Fibroblast of the aortic adventitia (primary cell): Measurements from ENCODE around the gene GARNL3. TPM values are rescaled to one million over a fixed set of nuclear protein-coding genes. Genes with fewer than 3 reads are reported as not detected.

Source experiments
- DNase-seq: peaks from one replicate; pipeline ENCODE4 v3.0.0-alpha.2; 2010; ENCODE audit warnings: low read depth
- H3K4me3 ChIP-seq: 2 replicates; pipeline ENCODE4 v1.5.1; 2011; ENCODE audit warnings: low read depth, mild to moderate bottlenecking, control low read depth, low read length, moderate library complexity
- CTCF ChIP-seq: IDR thresholded peaks from 2 replicates; pipeline ENCODE4 v1.5.1; 2011; ENCODE audit warnings: mild to moderate bottlenecking, low read length, control low read depth, inconsistent platforms; ENCODE audit not compliant: insufficient read depth
- total RNA-seq: library from RNA; depleted of rRNA; stranded (reverse); fragments of >200 nt; gene quantifications from 2 replicates; pipeline ENCODE4 v1.2.3, GENCODE V29; 2012; ENCODE audit warnings: low replicate concordance

Gene GARNL3
- total RNA-seq, 1 donor, result 2.5 TPM

DNA sequence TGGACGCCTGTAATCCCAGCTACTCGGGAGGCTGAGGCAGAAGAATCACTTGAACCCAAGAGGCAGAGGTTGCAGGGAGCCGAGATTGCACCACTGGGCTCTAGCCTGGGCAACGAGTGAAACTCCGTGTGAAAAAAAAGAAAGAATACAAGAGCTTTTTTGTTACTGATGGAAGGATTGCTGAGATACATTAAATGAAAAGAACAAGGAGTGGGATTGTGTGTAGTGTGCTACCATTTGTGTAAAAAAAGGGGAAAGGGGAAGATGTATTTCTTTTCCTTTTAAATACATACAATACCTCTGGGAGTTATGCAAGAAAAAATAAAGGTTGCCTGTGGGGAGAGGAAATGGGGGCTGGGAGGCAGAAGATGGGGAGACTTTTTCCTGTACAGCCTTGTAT, 14.7 kb upstream of the GARNL3 start:
- H3K4me3 ChIP-seq, result no peak overlapping the region
- DNase-seq, result no peak
- no peak for TF ChIP-seq CTCF

- H3K4me3 ChIP-seq, result no peak overlapping the region
- DNase-seq, result no peak
- TF ChIP-seq CTCF, result no peak
Observed at GRCh38 chr9:127250896-127251391, 13.6 kb upstream of the GARNL3 start.

GRCh38 chr9:127252410-127253318, 11.9 kb upstream of the GARNL3 start:
- H3K4me3 ChIP-seq, result no peak overlapping the region
- DNase-seq, result no peak
- TF ChIP-seq CTCF, result no peak

GRCh38 chr9:127253446-127253845, 11.1 kb upstream of the GARNL3 start:
- H3K4me3 ChIP-seq, result no peak overlapping the region
- DNase-seq, result no peak
- TF ChIP-seq CTCF, result no peak

DNA sequence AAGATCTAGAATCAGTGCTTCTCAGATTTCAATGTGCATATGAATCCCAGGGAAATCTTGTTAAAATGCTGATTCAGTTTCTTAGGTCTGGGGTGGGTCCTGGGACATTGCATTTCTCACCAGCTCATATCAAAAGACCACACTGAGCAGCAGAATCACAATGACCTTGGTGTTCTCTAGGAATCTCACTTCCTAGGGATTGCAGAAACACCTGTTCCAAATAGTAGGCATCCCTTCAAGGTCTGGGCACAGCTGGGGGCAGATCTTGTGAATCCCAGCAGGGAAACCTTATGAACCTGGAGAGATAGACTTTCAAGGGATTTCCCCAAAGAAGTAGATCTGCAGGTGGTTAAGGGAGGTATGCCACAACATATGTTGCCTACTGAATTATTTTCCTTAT, 8.9 kb upstream of the GARNL3 start:
- no peak for TF ChIP-seq CTCF
- DNase-seq, result no peak

GRCh38 chr9:127256324-127256723, 8.2 kb upstream of the GARNL3 start:
- no peak overlapping the region for H3K4me3 ChIP-seq
- no peak for TF ChIP-seq CTCF
- no peak for DNase-seq

More for the DNA sequence above, 8.9 kb upstream of the GARNL3 start:
- no peak overlapping the region for H3K4me3 ChIP-seq
